ES-I3 (cell line): ENCODE measurements around the gene CTLA4.
"Not testable (repeated sequence)": the region's sequence is repeated elsewhere in the genome, so short reads cannot be mapped to it uniquely, and the experiment has no call there.

Experiments used
- H3K36me3 ChIP-seq: 2 replicates; pipeline ENCODE4 v1.6.1; 2013; ENCODE audit warnings: mild to moderate bottlenecking, low read length, control low read depth, moderate library complexity; ENCODE audit not compliant: insufficient read depth
- H3K4me1 ChIP-seq: 2 replicates; pipeline ENCODE4 v1.6.1; 2013; ENCODE audit warnings: mild to moderate bottlenecking, control low read depth, low read length; ENCODE audit not compliant: insufficient read depth
- H3K9ac ChIP-seq: 2 replicates; pipeline ENCODE4 v1.6.1; 2013; ENCODE audit warnings: low read depth, mild to moderate bottlenecking, low read length, moderate library complexity
- H3K9me3 ChIP-seq: 2 replicates; pipeline ENCODE4 v1.6.1; 2013; ENCODE audit warnings: mild to moderate bottlenecking, low read length, moderate library complexity; ENCODE audit not compliant: control insufficient read depth, insufficient read depth

The CTLA4 gene

DNA sequence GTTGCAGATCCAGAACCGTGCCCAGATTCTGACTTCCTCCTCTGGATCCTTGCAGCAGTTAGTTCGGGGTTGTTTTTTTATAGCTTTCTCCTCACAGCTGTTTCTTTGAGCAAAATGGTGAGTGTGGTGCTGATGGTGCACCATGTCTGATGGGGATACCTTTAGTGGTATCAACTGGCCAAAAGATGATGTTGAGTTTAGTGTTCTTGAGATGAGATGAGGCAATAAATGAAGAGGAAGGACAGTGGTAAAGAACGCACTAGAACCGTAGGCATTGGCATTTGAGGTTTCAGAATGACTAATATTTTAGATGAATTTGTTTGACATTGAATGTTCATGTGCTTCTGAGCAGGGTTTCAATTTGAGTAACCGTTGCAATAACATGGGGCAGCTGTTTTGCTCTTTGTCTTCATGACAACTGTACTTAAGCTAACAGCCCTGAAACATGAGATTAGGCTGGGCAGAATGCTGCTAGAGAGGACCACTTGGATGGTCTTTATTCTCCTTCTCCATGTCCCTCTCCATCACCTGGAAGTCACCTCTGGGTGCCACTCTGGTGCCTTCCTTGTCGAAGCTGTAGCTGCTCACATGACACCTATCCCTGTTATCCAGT, 3.9 kb downstream of the CTLA4 start:
- no peaks in the 10 kb centered on the region for H3K9me3 ChIP-seq
- H3K4me1 ChIP-seq = no peaks in the 10 kb centered on the region
- no peaks in the 10 kb centered on the region for H3K36me3 ChIP-seq
- H3K9ac ChIP-seq = no peak overlapping the region

GRCh38 chr2:203873461-203873860, 5.9 kb downstream of the CTLA4 start:
- H3K36me3 ChIP-seq = no peaks in the 10 kb centered on the region

DNA sequence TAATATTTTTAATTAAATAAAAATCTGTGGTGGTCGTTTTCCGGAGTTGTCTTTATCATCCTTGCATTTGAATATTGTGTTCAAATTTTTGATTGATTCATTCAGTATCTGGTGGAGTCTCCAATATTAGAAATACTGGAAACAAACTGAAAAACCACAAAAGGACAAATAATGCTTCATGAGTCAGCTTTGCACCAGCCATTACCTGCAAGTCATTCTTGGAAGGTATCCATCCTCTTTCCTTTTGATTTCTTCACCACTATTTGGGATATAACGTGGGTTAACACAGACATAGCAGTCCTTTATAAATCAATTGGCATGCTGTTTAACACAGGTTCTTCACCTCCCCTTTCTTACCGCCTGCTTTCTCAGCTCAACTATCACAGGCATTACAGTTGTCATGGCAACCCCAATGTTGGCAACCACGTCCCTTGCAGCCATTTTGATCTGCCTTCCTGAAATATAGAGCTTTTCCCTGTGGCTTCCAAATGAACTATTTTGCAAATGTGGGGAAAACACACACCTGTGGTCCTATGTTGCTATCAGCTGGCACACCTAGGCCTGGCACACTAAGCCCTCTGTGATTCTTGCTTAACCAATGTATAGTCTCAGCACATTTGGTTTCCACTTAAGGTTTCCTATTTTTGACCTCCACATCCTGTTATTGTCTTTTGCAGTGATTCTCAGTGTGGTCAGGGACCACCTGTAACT, 6.5 kb downstream of the CTLA4 start:
- no peaks in the 10 kb centered on the region for H3K4me1 ChIP-seq
- H3K9me3 ChIP-seq = no peaks in the 10 kb centered on the region
- H3K36me3 ChIP-seq = no peaks in the 10 kb centered on the region
- H3K9ac ChIP-seq = no peak overlapping the region

More at GRCh38 chr2:203873461-203873860, 5.9 kb downstream of the CTLA4 start:
- no peak overlapping the region for H3K9ac ChIP-seq
- no peaks in the 10 kb centered on the region for H3K4me1 ChIP-seq
- no peaks in the 10 kb centered on the region for H3K9me3 ChIP-seq

- no peaks in the 10 kb centered on the region for H3K4me1 ChIP-seq
- no peaks in the 10 kb centered on the region for H3K36me3 ChIP-seq
- H3K9ac ChIP-seq = no peak overlapping the region
- H3K9me3 ChIP-seq = no peaks in the 10 kb centered on the region
These were observed 7.9 kb downstream of the CTLA4 start for GRCh38 chr2:203875471-203875870.

- Histone ChIP-seq H3K9ac (no peak overlapping the region), H3K4me1 (no peaks in the 10 kb centered on the region), H3K36me3 (no peaks in the 10 kb centered on the region), H3K9me3 (no peaks in the 10 kb centered on the region)
These were observed 8.8 kb downstream of the CTLA4 start for GRCh38 chr2:203876328-203876727.

DNA sequence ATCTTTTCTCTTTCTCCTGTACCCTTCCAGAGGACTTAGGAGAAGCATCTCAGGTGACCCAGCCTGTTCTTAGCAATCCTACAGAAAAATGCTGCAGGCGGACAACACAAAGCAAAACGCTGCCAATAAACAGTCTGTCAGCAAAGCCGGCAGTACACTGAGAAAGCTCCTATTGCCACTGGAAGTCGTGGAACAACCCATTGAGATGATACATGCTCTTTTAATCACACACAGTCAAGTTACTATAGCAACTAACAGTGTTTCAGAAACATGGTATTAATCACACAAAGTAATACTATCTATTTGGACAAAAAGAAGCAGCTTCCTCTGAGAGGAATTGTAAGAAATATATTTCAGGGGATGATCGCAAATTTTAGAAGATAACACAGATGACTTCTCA, 10.5 kb downstream of the CTLA4 start:
- Histone ChIP-seq H3K9me3 (no peaks in the 10 kb centered on the region), H3K4me1 (no peaks in the 10 kb centered on the region), H3K36me3 (no peaks in the 10 kb centered on the region), H3K9ac (no peak overlapping the region)

DNA sequence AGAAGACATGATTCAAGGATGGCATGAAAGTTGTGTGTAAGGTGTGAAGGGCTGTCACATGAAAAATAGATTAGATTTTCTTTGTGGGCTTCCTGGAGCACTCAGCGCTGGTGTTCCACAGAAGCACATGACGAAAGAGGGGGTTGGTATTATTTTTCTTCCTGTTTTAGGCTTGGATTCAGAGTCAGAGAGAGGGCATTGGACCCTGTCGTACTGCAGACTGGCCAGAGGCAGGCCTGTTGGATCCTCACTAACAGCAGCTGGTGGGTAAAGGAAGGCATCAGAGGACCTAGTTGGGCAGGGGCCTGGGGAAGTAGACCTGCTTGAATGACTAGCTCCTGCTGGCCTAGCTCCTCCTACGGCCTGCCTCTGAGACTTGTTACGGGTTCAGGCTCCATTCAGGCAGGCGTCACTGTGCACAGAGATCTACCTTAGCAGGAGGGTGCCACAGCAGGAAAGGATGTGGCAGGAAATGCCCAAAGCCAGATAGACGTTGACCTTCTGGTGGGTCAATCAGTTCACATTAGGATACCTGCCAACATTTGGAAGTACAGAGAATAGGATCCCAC, 13.1 kb downstream of the CTLA4 start:
- H3K36me3 ChIP-seq = no peaks in the 10 kb centered on the region
- H3K4me1 ChIP-seq = no peaks in the 10 kb centered on the region
- H3K9me3 ChIP-seq = no peaks in the 10 kb centered on the region
- no peak overlapping the region for H3K9ac ChIP-seq

DNA sequence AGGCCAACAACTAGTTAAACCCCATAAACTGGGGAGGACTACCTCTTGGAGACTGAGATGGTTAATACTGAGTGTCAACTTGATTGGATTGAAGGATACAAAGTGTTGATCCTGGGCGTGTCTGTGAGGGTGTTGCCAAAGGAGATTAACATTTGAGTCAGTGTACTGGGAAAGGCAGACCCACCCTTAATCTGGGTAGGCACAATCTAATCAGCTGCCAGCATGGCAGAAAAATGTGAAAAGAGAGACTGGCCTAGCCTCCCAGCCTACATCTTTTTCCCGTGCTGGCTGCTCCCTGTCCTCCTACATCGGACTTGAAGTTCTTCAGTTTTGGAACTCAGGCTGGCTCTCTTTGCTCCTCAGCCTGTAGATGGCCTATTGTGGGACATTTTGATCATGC, 13.6 kb downstream of the CTLA4 start:
- not testable (repeated sequence) for H3K36me3 ChIP-seq, H3K4me1 ChIP-seq, H3K9me3 ChIP-seq

GRCh38 chr2:203882551-203882950, 15.0 kb downstream of the CTLA4 start:
- no peak overlapping the region for H3K9ac ChIP-seq
- H3K9me3 ChIP-seq = no peaks in the 10 kb centered on the region
- H3K36me3 ChIP-seq = no peaks in the 10 kb centered on the region
- H3K4me1 ChIP-seq = no peaks in the 10 kb centered on the region

More for the DNA sequence above, 13.6 kb downstream of the CTLA4 start:
- H3K9ac ChIP-seq = not testable (repeated sequence)

GRCh38 chr2:203886661-203887151, 19.1 kb downstream of the CTLA4 start:
- H3K9ac ChIP-seq = no peak overlapping the region
- no peaks in the 10 kb centered on the region for H3K4me1 ChIP-seq
- no peaks in the 10 kb centered on the region for H3K36me3 ChIP-seq
- H3K9me3 ChIP-seq = no peaks in the 10 kb centered on the region; the same call in 1 of the 2 replicates

DNA sequence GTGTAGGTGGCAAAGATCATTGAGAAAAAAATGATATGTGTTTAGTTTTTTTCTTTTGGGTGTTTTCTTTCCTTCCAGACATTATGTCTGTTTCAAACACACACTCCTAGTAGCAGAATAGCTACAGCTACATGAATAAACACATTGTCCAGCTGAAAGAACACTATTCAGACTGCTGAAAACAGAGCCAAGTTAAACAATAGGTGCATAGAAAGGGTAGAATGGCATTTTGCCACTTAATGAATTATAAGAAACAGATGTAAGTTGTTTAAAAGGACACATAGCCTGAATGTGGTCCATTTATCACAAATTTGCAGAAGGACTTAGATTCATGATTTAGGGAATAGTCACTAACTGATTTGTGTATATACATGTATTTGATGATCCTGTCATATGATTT, 20.1 kb downstream of the CTLA4 start:
- no peaks in the 10 kb centered on the region; the same call in 1 of the 2 replicates for H3K9me3 ChIP-seq
- no peaks in the 10 kb centered on the region for H3K4me1 ChIP-seq
- no peaks in the 10 kb centered on the region for H3K36me3 ChIP-seq

DNA sequence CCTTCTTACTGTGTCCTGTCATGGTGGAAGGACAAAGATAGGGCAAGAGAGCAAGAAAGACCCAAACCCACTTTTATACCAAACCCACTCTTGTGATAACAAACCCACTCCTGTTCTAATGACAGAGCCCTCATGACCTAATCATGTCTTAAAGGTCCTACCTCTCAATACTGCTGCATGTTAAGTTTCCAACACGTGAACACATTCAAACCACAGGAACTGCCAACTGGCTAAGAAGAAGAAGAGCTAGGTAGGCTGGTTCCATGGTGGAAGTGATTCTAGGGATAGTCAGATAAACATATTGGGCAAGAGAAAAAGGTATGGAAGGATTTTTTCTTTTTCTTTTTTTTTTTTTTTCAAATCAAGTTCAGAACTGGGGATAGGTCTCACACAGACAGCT, 22.0 kb downstream of the CTLA4 start:
- Histone ChIP-seq H3K9me3 (no peaks in the 10 kb centered on the region; the same call in 1 of the 2 replicates), H3K9ac (no peak overlapping the region), H3K4me1 (no peaks in the 10 kb centered on the region), H3K36me3 (no peaks in the 10 kb centered on the region)

More for the DNA sequence above, 20.1 kb downstream of the CTLA4 start:
- H3K9ac ChIP-seq = no peak overlapping the region

DNA sequence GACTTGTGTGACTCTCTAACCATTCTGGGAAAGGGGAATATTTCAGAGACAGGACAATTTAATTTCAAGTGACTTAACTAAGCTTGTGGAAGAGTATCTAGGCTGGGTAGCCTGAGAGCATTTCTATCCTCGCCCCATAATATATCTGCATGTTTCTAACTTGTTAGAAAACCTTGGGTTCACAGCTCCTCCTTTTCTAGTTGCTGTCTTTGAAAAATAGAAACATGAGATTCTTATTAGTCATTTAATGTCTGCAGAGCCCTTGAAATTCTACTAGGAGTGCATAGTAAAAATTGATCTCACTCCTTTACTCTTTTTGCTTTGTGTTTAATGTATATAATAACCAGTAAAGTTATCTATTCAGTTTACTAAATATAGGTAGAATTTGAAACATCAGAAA, 22.4 kb downstream of the CTLA4 start:
- no peak overlapping the region for H3K9ac ChIP-seq
- H3K9me3 ChIP-seq = no peaks in the 10 kb centered on the region; the same call in 1 of the 2 replicates

GRCh38 chr2:203890733-203891132, 23.2 kb downstream of the CTLA4 start:
- Histone ChIP-seq H3K9ac (no peak overlapping the region), H3K4me1 (no peaks in the 10 kb centered on the region), H3K9me3 (no peaks in the 10 kb centered on the region; the same call in 1 of the 2 replicates), H3K36me3 (no peaks in the 10 kb centered on the region)

More for the DNA sequence above, 22.4 kb downstream of the CTLA4 start:
- Histone ChIP-seq H3K36me3 (no peaks in the 10 kb centered on the region), H3K4me1 (no peaks in the 10 kb centered on the region)

GRCh38 chr2:203891474-203891873, 23.9 kb downstream of the CTLA4 start:
- no peaks in the 10 kb centered on the region; the same call in 1 of the 2 replicates for H3K9me3 ChIP-seq
- no peaks in the 10 kb centered on the region for H3K36me3 ChIP-seq
- no peak overlapping the region for H3K9ac ChIP-seq
- no peaks in the 10 kb centered on the region for H3K4me1 ChIP-seq
